SK-N-SH treated with all-trans-retinoic acid at 6 μM for 48 hours (cell line): ENCODE measurements around the gene TMEM174.
"Not testable (repeated sequence)": the region's sequence is repeated elsewhere in the genome, so short reads cannot be mapped to it uniquely, and the experiment has no call there.

Experiments
- GLIS3 ChIP-seq: fragments of 250-450 bp; sonication (Bioruptor Pico); IDR thresholded peaks from 2 replicates; pipeline ENCODE4 v1.5.0; 2020; ENCODE audit warnings: mild to moderate bottlenecking, moderate library complexity
- RARB ChIP-seq: fragments of 250-450 bp; sonication (Bioruptor Pico); IDR thresholded peaks from 2 replicates; pipeline ENCODE4 v1.8.0; 2021; ENCODE audit warnings: mild to moderate bottlenecking, moderate library complexity
- SNAI2 ChIP-seq: fragments of 250-450 bp; sonication (Bioruptor Pico); IDR thresholded peaks from 2 replicates; pipeline ENCODE4 v1.5.0; 2020; ENCODE audit warnings: mild to moderate bottlenecking, moderate library complexity
- TCF4 ChIP-seq: fragments of 250-450 bp; sonication (Bioruptor Pico); IDR thresholded peaks from 2 replicates; pipeline ENCODE4 v1.8.0; 2021; ENCODE audit warnings: mild to moderate bottlenecking, moderate library complexity, borderline replicate concordance
- ZC3H10 ChIP-seq: fragments of 250-450 bp; sonication (Bioruptor Pico); IDR thresholded peaks from 2 replicates; pipeline ENCODE4 v1.5.1; 2021; ENCODE audit warnings: mild to moderate bottlenecking, moderate library complexity
- ZNF565 ChIP-seq: fragments of 450-650 bp; formaldehyde crosslinking; conservative IDR thresholded peaks from 2 replicates; pipeline ENCODE4 v1.5.0; 2020; ENCODE audit warnings: low read depth, mild to moderate bottlenecking, moderate library complexity
- TF ChIP-seq, protein P1 (sequence below): fragments of 250-450 bp; sonication (Bioruptor Pico); IDR thresholded peaks from 2 replicates; pipeline ENCODE4 v1.5.1; 2020; ENCODE audit warnings: low read depth, mild to moderate bottlenecking, moderate library complexity

DNA sequence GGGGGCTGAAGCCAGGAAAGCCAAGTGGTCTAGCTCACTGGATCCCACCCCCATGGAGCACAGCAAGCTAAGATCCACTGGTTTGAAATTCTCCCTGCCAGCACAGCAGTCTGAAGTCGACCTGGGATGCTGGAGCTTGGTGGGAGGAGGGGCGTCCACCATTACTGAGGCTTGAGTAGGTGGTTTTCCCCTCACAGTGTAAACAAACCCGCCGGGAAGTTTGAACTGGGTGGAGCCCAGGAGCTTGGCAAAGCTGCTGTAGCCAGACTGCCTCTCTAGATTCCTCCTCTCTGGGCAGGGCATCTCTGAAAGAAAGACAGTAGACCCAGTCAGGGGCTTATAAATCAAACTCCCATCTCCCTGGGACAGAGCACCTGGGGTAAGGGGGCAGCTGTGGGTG, 34.2 kb downstream of the TMEM174 start:
- TF ChIP-seq, protein P1, sequence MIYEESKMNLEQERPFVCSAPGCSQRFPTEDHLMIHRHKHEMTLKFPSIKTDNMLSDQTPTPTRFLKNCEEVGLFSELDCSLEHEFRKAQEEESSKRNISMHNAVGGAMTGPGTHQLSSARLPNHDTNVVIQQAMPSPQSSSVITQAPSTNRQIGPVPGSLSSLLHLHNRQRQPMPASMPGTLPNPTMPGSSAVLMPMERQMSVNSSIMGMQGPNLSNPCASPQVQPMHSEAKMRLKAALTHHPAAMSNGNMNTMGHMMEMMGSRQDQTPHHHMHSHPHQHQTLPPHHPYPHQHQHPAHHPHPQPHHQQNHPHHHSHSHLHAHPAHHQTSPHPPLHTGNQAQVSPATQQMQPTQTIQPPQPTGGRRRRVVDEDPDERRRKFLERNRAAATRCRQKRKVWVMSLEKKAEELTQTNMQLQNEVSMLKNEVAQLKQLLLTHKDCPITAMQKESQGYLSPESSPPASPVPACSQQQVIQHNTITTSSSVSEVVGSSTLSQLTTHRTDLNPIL (CRISPR knock-in tag) = not testable (repeated sequence)
- not testable (repeated sequence) for TF ChIP-seq ZC3H10 (CRISPR knock-in tag); TCF4; RARB (CRISPR knock-in tag); SNAI2 (CRISPR knock-in tag); ZNF565 (CRISPR knock-in tag); GLIS3 (CRISPR knock-in tag)
